WTC11 (cell line): ENCODE data around the gene LRRC1. TPM values are rescaled to one million over a fixed set of nuclear protein-coding genes. Genes with fewer than 3 reads are reported as not detected.
"Not testable (repeated sequence)": the region's sequence is repeated elsewhere in the genome, so short reads cannot be mapped to it uniquely, and the experiment has no call there.

ENCODE experiments used
- ATAC-seq: fragments of 200-7000 bp; cut with Tn5 transposase; 2 replicates; pipeline ENCODE4 v1.10.0; 2021; ENCODE audit warnings: mild to moderate bottlenecking, moderate library complexity
- CTCF ChIA-PET: fragments of 300-600 bp; sonication (Branson Sonifier 250); formaldehyde crosslinking; loops from one replicate; lab custom pipeline; 2021; ENCODE audit warnings: antibody characterized with exemption; lab: Charles Lee
- POLR2A ChIA-PET: fragments of 350-600 bp; sonication (Branson Sonifier 250); formaldehyde crosslinking; loops from one replicate; lab custom pipeline; 2021; ENCODE audit warnings: antibody characterized with exemption; lab: Charles Lee
- DNase-seq: peaks from one replicate; pipeline ENCODE4 v3.0.0; 2021; ENCODE audit warnings: low spot score
- H3K27ac Mint-ChIP-seq: 2 replicates; pipeline ENCODE4 v1.8.0; 2021; ENCODE audit warnings: mixed read lengths
- H3K27me3 Mint-ChIP-seq: 2 replicates; pipeline ENCODE4 v1.8.0; 2021; ENCODE audit warnings: low read depth, mild to moderate bottlenecking, moderate library complexity, mixed read lengths
- H3K36me3 Mint-ChIP-seq: 2 replicates; pipeline ENCODE4 v1.8.0; 2021; ENCODE audit warnings: mixed read lengths
- H3K4me1 Mint-ChIP-seq: 2 replicates; pipeline ENCODE4 v1.8.0; 2022; ENCODE audit warnings: mixed read lengths
- H3K4me3 Mint-ChIP-seq: 2 replicates; pipeline ENCODE4 v1.8.0; 2021; ENCODE audit warnings: mild to moderate bottlenecking, moderate library complexity, mixed read lengths
- H3K9me3 Mint-ChIP-seq: 2 replicates; pipeline ENCODE4 v1.8.0; 2021; ENCODE audit warnings: mixed read lengths
- CREM ChIP-seq: sonication (generic); formaldehyde crosslinking; IDR thresholded peaks from 2 replicates; pipeline ENCODE4 v1.8.1; 2022; ENCODE audit warnings: mild to moderate bottlenecking, missing genetic modification reagents, moderate library complexity
- E2F1 ChIP-seq: sonication (generic); formaldehyde crosslinking; IDR thresholded peaks from 2 replicates; pipeline ENCODE4 v1.8.0; 2022; ENCODE audit warnings: mild to moderate bottlenecking, missing genetic modification reagents
- E2F5 ChIP-seq: sonication (generic); formaldehyde crosslinking; IDR thresholded peaks from 2 replicates; pipeline ENCODE4 v1.8.1; 2022; ENCODE audit warnings: mild to moderate bottlenecking, moderate library complexity, missing genetic modification reagents
- HMGA2 ChIP-seq: fragments of 250-450 bp; sonication (Bioruptor Pico); IDR thresholded peaks from 2 replicates; pipeline ENCODE4 v1.4.0; 2021; ENCODE audit warnings: mild to moderate bottlenecking, moderate library complexity
- HMGXB4 ChIP-seq: sonication (generic); formaldehyde crosslinking; IDR thresholded peaks from 2 replicates; pipeline ENCODE4 v1.8.1; 2023; ENCODE audit warnings: mild to moderate bottlenecking, moderate library complexity, missing genetic modification reagents
- JAZF1 ChIP-seq: fragments of 250-450 bp; sonication (Bioruptor Pico); IDR thresholded peaks from 2 replicates; pipeline ENCODE4 v1.9.0; 2021; ENCODE audit warnings: moderate library complexity, mild to moderate bottlenecking, inconsistent platforms
- MXD4 ChIP-seq: fragments of 250-450 bp; sonication (Bioruptor Pico); IDR thresholded peaks from 2 replicates; pipeline ENCODE4 v1.8.0; 2021; ENCODE audit warnings: mild to moderate bottlenecking, moderate library complexity, borderline replicate concordance
- NR3C1 ChIP-seq: sonication (generic); formaldehyde crosslinking; conservative IDR thresholded peaks from 2 replicates; pipeline ENCODE4 v1.8.1; 2023; ENCODE audit warnings: low read depth, mild to moderate bottlenecking, missing genetic modification reagents
- PREB ChIP-seq: sonication (generic); formaldehyde crosslinking; IDR thresholded peaks from 2 replicates; pipeline ENCODE4 v1.8.1; 2022; ENCODE audit warnings: mild to moderate bottlenecking, missing genetic modification reagents, moderate library complexity, borderline replicate concordance
- PRRX2 ChIP-seq: fragments of 250-450 bp; sonication (Bioruptor Pico); IDR thresholded peaks from 2 replicates; pipeline ENCODE4 v1.8.0; 2021; ENCODE audit warnings: mild to moderate bottlenecking
- SMAD3 ChIP-seq: sonication (generic); formaldehyde crosslinking; IDR thresholded peaks from 2 replicates; pipeline ENCODE4 v1.8.0; 2022; ENCODE audit warnings: missing genetic modification reagents, mild to moderate bottlenecking, borderline replicate concordance
- TCF7 ChIP-seq: sonication (generic); formaldehyde crosslinking; IDR thresholded peaks from 2 replicates; pipeline ENCODE4 v1.8.0; 2022; ENCODE audit warnings: mild to moderate bottlenecking, low read depth, missing genetic modification reagents, moderate library complexity
- TEAD4 ChIP-seq: sonication (generic); formaldehyde crosslinking; IDR thresholded peaks from 2 replicates; pipeline ENCODE4 v1.8.0; 2022; ENCODE audit warnings: mild to moderate bottlenecking, missing genetic modification reagents
- total RNA-seq: library from RNA; stranded (reverse); gene quantifications from 3 replicates; pipeline ENCODE4 v1.2.3, GENCODE V29; 2021
- TF ChIP-seq, protein P1 (sequence below): sonication (generic); formaldehyde crosslinking; IDR thresholded peaks from 2 replicates; pipeline ENCODE4 v1.8.1; 2022; ENCODE audit warnings: low read depth, mild to moderate bottlenecking, moderate library complexity, missing genetic modification reagents, borderline replicate concordance
- TF ChIP-seq, protein P2 (sequence below): sonication (generic); formaldehyde crosslinking; IDR thresholded peaks from 2 replicates; pipeline ENCODE4 v1.8.1; 2023; ENCODE audit warnings: mild to moderate bottlenecking, missing genetic modification reagents, moderate library complexity

The LRRC1 gene
- total RNA-seq, 1 experiment from 2014 or later, result 12.7 TPM

DNA sequence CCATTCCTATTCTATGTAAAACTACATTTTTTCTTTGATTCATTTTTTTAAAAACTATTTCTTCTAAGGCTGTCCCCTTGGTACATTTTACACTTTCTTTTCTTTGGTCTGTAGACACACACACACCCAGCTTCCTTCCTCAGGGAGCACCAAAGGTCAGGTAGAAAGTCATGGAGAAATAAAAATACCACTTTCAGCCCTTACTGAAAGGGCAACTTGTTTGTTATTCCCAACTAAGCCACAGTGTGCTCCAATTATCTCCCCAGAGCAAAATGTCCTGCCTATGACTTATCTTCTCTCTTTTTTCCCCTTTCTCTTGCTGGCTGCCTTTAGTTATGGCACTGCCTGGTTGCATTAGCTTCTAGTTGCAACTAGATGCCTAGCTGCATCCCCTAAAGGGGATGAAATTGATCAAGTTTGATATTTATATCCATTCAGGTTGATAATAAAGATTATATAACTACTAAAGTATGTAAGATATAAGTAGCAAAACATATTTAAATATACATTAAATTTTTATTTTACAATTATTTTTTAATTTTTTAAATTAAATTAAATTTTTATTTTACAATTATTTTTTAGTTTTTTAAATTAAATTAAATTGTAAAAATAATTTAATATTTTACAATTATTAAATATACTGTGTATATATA, 21.6 kb upstream of the LRRC1 start:
- CTCF ChIA-PET, result interaction anchor here (1.0 kb wide), 1 partner anchor 54 kb away, joined by 3 read pairs; no protein-coding TSS in a partner anchor
- peaks cover 16% of the 10 kb centered on the region for H3K4me1 Mint-ChIP-seq

DNA sequence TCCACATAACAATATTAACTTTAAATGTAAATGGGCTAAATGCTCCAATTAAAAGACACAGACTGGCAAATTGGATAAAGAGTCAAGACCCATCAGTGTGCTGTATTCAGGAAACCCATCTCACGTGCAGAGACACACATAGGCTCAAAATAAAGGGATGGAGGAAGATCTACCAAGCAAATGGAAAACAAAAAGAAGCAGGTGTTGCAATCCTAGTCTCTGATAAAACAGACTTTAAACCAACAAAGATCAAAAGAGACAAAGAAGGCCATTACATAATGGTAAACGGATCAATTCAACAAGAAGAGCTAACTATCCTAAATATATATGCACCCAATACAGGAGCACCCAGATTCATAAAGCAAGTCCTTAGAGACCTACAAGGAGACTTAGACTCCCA, 18.7 kb upstream of the LRRC1 start:
- POLR2A ChIA-PET, DNase-seq, CTCF ChIA-PET, H3K4me1 Mint-ChIP-seq, ATAC-seq, H3K27ac Mint-ChIP-seq, H3K27me3 Mint-ChIP-seq, H3K4me3 Mint-ChIP-seq: not testable (repeated sequence)
- peaks cover 33% of the 10 kb centered on the region for H3K36me3 Mint-ChIP-seq
- peaks cover 43% of the 10 kb centered on the region for H3K9me3 Mint-ChIP-seq

More for the DNA sequence above, 21.6 kb upstream of the LRRC1 start:
- TF ChIP-seq NR3C1 (CRISPR knock-in tag), result no peak
- TF ChIP-seq MXD4, result no peak
- TF ChIP-seq HMGA2 (CRISPR knock-in tag), result peak; percentile 93
- POLR2A ChIA-PET, result no interaction called here
- no peak for ATAC-seq
- H3K4me3 Mint-ChIP-seq, result no peak overlapping the region
- H3K9me3 Mint-ChIP-seq, result peaks cover 36% of the 10 kb centered on the region
- no peak for DNase-seq
- peaks cover 5% of the 10 kb centered on the region; the same call in 1 of the 2 replicates for H3K27me3 Mint-ChIP-seq
- H3K36me3 Mint-ChIP-seq, result peaks cover 26% of the 10 kb centered on the region
- H3K27ac Mint-ChIP-seq, result no peak overlapping the region

DNA sequence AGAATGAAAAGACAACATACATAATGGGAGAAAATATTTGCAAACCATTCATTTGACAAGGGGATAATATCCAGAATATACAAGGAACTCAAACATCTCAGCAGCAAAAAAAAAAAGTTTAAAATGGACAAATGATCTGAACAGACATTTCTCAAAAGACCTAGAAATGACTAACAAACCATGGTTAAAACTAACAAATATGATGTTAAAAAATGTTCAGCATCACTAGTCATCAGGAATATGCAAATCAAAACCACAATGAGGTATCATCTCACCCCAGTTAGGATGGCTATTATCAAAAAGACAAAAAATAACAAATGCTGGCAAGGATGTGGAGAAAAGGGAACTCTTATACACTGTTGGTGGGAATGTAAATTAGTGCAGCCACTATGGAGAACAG, 9.8 kb upstream of the LRRC1 start:
- H3K36me3 Mint-ChIP-seq, result peaks cover 22% of the 10 kb centered on the region
- H3K27me3 Mint-ChIP-seq, DNase-seq, H3K4me3 Mint-ChIP-seq, POLR2A ChIA-PET, CTCF ChIA-PET, ATAC-seq, H3K27ac Mint-ChIP-seq, H3K4me1 Mint-ChIP-seq: not testable (repeated sequence)
- peaks cover 25% of the 10 kb centered on the region for H3K9me3 Mint-ChIP-seq

DNA sequence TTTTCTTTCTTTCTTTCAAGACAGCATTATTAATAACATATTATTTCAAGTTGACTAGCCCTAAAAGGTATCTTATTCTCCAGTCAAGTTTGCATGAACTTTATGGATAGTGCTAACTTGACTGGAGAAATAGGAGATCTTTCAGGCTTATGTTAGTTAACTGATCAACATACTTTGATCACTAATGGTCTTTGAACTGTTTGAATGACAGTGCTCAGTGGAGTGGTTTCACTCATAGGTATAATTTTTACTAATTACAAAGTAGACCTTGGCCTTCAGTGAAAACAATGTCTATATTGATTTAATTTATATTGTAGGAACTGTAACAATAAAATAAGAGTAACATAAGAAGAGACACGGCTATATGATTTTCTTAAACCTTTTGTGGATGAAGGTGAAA, 8.0 kb upstream of the LRRC1 start:
- no peak overlapping the region for H3K27ac Mint-ChIP-seq
- DNase-seq (no peak), ATAC-seq (no peak)
- H3K4me3 Mint-ChIP-seq, result no peak overlapping the region
- peaks cover 28% of the 10 kb centered on the region for H3K9me3 Mint-ChIP-seq
- ChIA-PET CTCF (no interaction called here), POLR2A (no interaction called here)
- H3K36me3 Mint-ChIP-seq, result peaks cover 25% of the 10 kb centered on the region
- TF ChIP-seq CREM (CRISPR knock-in tag), result no peak
- TF ChIP-seq, protein P1, sequence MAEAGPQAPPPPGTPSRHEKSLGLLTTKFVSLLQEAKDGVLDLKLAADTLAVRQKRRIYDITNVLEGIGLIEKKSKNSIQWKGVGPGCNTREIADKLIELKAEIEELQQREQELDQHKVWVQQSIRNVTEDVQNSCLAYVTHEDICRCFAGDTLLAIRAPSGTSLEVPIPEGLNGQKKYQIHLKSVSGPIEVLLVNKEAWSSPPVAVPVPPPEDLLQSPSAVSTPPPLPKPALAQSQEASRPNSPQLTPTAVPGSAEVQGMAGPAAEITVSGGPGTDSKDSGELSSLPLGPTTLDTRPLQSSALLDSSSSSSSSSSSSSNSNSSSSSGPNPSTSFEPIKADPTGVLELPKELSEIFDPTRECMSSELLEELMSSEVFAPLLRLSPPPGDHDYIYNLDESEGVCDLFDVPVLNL (CRISPR knock-in tag), result no peak
- TF ChIP-seq TCF7 (CRISPR knock-in tag), result no peak
- H3K4me1 Mint-ChIP-seq, result peaks cover 7% of the 10 kb centered on the region; the same call in 1 of the 2 replicates
- no peaks in the 10 kb centered on the region for H3K27me3 Mint-ChIP-seq

DNA sequence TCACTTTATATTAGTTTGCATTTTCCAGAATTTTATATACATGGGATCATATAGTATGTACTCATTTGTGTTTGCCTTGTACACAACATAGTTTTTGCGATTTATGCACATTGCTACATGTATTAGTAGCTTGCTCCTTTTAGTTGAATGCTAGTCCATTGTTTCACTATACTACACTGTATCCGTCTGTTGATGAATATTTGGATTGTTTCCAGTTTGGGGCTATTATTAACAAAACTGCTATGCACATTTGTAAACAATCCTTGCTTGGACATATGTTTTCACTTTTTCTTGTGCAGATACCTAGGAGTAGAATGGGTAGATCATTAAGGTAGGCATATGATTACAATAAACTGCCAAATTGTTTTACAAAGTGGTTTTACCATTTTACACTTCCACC, 3.9 kb upstream of the LRRC1 start:
- Mint-ChIP-seq H3K9me3 (peaks cover 28% of the 10 kb centered on the region), H3K4me3 (no peak overlapping the region), H3K27me3 (peaks cover 4% of the 10 kb centered on the region; the same call in 1 of the 2 replicates), H3K36me3 (peaks cover 25% of the 10 kb centered on the region), H3K27ac (no peak overlapping the region), H3K4me1 (peaks cover 19% of the 10 kb centered on the region)
- POLR2A ChIA-PET, result no interaction called here
- CTCF ChIA-PET, result no interaction called here
- TF ChIP-seq TCF7 (CRISPR knock-in tag) (no peak), E2F1 (CRISPR knock-in tag) (no peak)
- DNase-seq (no peak), ATAC-seq (no peak)

DNA sequence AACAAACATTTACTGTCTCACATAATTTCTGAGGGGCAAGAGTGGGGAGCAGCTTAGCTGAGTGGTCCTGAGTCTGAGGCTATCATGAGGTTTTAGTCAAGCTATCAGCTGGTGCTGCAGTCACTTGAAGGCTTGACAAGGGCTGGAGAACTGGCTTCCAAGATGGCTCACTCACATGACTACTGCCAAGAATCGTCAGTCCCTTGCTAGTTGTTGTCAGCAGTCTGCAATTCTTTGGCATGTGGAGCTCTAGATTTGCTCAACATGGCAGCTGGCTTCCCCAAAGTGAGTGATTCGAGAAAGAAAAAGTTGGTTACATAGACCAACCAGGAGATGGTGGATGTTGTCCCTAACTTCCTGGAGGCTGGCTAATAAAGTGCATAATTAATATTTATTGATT, 2.8 kb upstream of the LRRC1 start:
- Mint-ChIP-seq H3K9me3 (peaks cover 28% of the 10 kb centered on the region), H3K4me3 (no peak overlapping the region), H3K27me3 (peaks cover 16% of the 10 kb centered on the region), H3K36me3 (peaks cover 25% of the 10 kb centered on the region), H3K4me1 (peaks cover 29% of the 10 kb centered on the region), H3K27ac (no peak overlapping the region)
- ChIA-PET POLR2A (no interaction called here), CTCF (interaction anchor here (1.4 kb wide), 1 partner anchor 73 kb away, joined by 4 read pairs; no protein-coding TSS in a partner anchor)
- no peak for DNase-seq
- ATAC-seq, result no peak
- TF ChIP-seq SMAD3 (CRISPR knock-in tag) (no peak), PRRX2 (CRISPR knock-in tag) (no peak), HMGA2 (CRISPR knock-in tag) (no peak), HMGXB4 (CRISPR knock-in tag) (no peak), JAZF1 (no peak), PREB (CRISPR knock-in tag) (no peak), TEAD4 (CRISPR knock-in tag) (no peak), E2F5 (CRISPR knock-in tag) (no peak)
- TF ChIP-seq, protein P2, sequence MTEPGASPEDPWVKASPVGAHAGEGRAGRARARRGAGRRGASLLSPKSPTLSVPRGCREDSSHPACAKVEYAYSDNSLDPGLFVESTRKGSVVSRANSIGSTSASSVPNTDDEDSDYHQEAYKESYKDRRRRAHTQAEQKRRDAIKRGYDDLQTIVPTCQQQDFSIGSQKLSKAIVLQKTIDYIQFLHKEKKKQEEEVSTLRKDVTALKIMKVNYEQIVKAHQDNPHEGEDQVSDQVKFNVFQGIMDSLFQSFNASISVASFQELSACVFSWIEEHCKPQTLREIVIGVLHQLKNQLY (CRISPR knock-in tag), result no peak
